B cell (primary cell): Measurements from ENCODE around the gene ATG7. TPM values are rescaled to one million over a fixed set of nuclear protein-coding genes. Genes with fewer than 3 reads are reported as not detected.

Experiments used
- ATAC-seq: fragments of 200-7000 bp; cut with Tn5 transposase; one replicate; pipeline ENCODE4 v1.10.0; 2021; ENCODE audit warnings: low read depth, mild to moderate bottlenecking, moderate number of reproducible peaks, moderate library complexity
- CTCF ChIA-PET: fragments of 350-600 bp; sonication (Branson Sonifier 250); formaldehyde crosslinking; loops from one replicate; lab custom pipeline; 2021; ENCODE audit warnings: antibody characterized with exemption, inconsistent platforms; lab: Charles Lee
- POLR2A ChIA-PET: fragments of 350-600 bp; sonication (Branson Sonifier 250); formaldehyde crosslinking; loops from one replicate; lab custom pipeline; 2021; ENCODE audit warnings: antibody characterized with exemption; lab: Charles Lee
- DNase-seq: peaks from one replicate; pipeline ENCODE4 v3.0.0; 2013
- H2AFZ ChIP-seq: 2 replicates; pipeline ENCODE4 v1.6.1; 2012; ENCODE audit warnings: mild to moderate bottlenecking, low read depth, low read length; ENCODE audit not compliant: insufficient read depth, poor library complexity, severe bottlenecking
- H3K27ac ChIP-seq, 2 donors: 1 replicate in 1 of 2; 2 replicates in 1 of 2; pipeline ENCODE4 v1.5.1; 2012 to 2013; ENCODE audit warnings: low read length in 2 of 2, mild to moderate bottlenecking in 2 of 2, moderate library complexity in 1 of 2
- H3K27me3 ChIP-seq, 4 experiments: fragments of 200-600 bp in 1 of 4; sonication (generic) in 1 of 4; replicated peaks in 1 of 4; 1 replicate in 2 of 4; 2 replicates in 2 of 4; pipeline versions ENCODE4 v1.6.1 to v1.7.0; 2013 to 2016; ENCODE audit warnings: low read length in 3 of 4, mild to moderate bottlenecking in 2 of 4, mixed read lengths in 1 of 4, moderate library complexity in 1 of 4; ENCODE audit not compliant: insufficient read depth in 4 of 4, control insufficient read depth in 3 of 4; ENCODE audit errors: control extremely low read depth in 1 of 4
- H3K36me3 ChIP-seq, 2 experiments: replicated peaks in 1 of 2; 1 replicate in 1 of 2; 2 replicates in 1 of 2; pipeline versions ENCODE4 v1.6.1 to v1.7.1; 2013; ENCODE audit warnings: low read length in 1 of 2; ENCODE audit not compliant: insufficient read depth in 2 of 2, control insufficient read depth in 1 of 2; ENCODE audit errors: control extremely low read depth in 1 of 2, extremely low read depth in 1 of 2
- H3K4me1 ChIP-seq, 2 donors: fragments of 200-600 bp in 1 of 2; sonication (generic) in 1 of 2; 1 replicate in 1 of 2; 2 replicates in 1 of 2; pipeline versions ENCODE4 v1.5.1 to v1.6.1; 2013 to 2017; ENCODE audit warnings: low read length in 2 of 2; ENCODE audit not compliant: control insufficient read depth in 2 of 2, insufficient read depth in 2 of 2
- H3K4me2 ChIP-seq: replicated peaks from 2 replicates; pipeline ENCODE3; 2012; ENCODE audit warnings: mild to moderate bottlenecking, low read depth, low read length; ENCODE audit not compliant: poor library complexity, severe bottlenecking
- H3K4me3 ChIP-seq, 5 experiments: fragments of 200-600 bp in 1 of 5; sonication (generic) in 1 of 5; 1 replicate in 3 of 5; 2 replicates in 2 of 5; pipeline versions ENCODE4 v1.5.1 to v1.7.0; 2011 to 2016; ENCODE audit warnings: low read length in 4 of 5, mild to moderate bottlenecking in 4 of 5, low read depth in 2 of 5, control low read depth in 1 of 5, moderate library complexity in 1 of 5; ENCODE audit not compliant: insufficient read depth in 1 of 5; ENCODE audit errors: control extremely low read depth in 1 of 5, extremely low read depth in 1 of 5
- H3K79me2 ChIP-seq: fragments of 200-600 bp; sonication (generic); one replicate; pipeline ENCODE4 v1.6.0; 2016; ENCODE audit warnings: low read length; ENCODE audit not compliant: control insufficient read depth, insufficient read depth
- H3K9ac ChIP-seq: fragments of 200-600 bp; sonication (generic); 2 replicates; pipeline ENCODE4 v1.6.1; 2017; ENCODE audit warnings: mild to moderate bottlenecking, low read length, moderate library complexity
- H3K9me3 ChIP-seq, 3 donors: one replicate each; pipeline versions ENCODE4 v1.6.1 to v1.7.1; 2013; ENCODE audit warnings: low read length in 2 of 3; ENCODE audit not compliant: control insufficient read depth in 2 of 3, insufficient read depth in 1 of 3; ENCODE audit errors: control extremely low read depth in 1 of 3
- H4K20me1 ChIP-seq: 2 replicates; pipeline ENCODE4 v1.6.0; 2012; ENCODE audit warnings: mild to moderate bottlenecking, low read length; ENCODE audit not compliant: insufficient read depth, control insufficient read depth, poor library complexity, severe bottlenecking
- H3K27ac Mint-ChIP-seq: one replicate; pipeline ENCODE4 v1.8.0; 2021; ENCODE audit warnings: mixed read lengths
- H3K27me3 Mint-ChIP-seq: one replicate; pipeline ENCODE4 v1.8.0; 2021; ENCODE audit warnings: mixed read lengths
- H3K4me1 Mint-ChIP-seq: one replicate; pipeline ENCODE4 v1.8.0; 2021; ENCODE audit warnings: mixed read lengths
- H3K4me3 Mint-ChIP-seq: one replicate; pipeline ENCODE4 v1.8.0; 2021; ENCODE audit warnings: mixed read lengths
- H3K9me3 Mint-ChIP-seq: one replicate; pipeline ENCODE4 v1.8.0; 2022; ENCODE audit warnings: mixed read lengths; ENCODE audit not compliant: insufficient read depth
- EZH2 ChIP-seq: IDR thresholded peaks from 2 replicates; pipeline ENCODE4 v1.6.1; 2012; ENCODE audit warnings: borderline replicate concordance, low read depth, mild to moderate bottlenecking, moderate library complexity, low read length; ENCODE audit not compliant: insufficient read depth, poor library complexity, severe bottlenecking
- WGBS: methylation state at CpG from one replicate; pipeline ENCODE4 v1.1.5; 2013; ENCODE audit warnings: missing lambda C conversion rate; ENCODE audit not compliant: insufficient coverage; 5-methylcytosine and 5-hydroxymethylcytosine counted together
- intact Hi-C: fragments of 100-400 bp; cut with micrococcal nuclease; formaldehyde crosslinking; loops from one replicate; pipeline ENCODE4 v1.10.0; 2022
- polyA plus RNA-seq: library from polyadenylated mRNA; depleted of rRNA; stranded (reverse); fragments of >200 nt; gene quantifications from 2 replicates; pipeline ENCODE4 v1.2.3, GENCODE V29; 2012
- total RNA-seq, 2 donors: library from RNA; stranded (reverse); fragments of 120-200 nt in 1 of 2; gene quantifications; 1 replicate in 1 of 2; 2 replicates in 1 of 2; pipeline versions ENCODE4 v1.2.3 to v1.2.4, GENCODE V29; 2013 to 2022
- TF ChIP-seq, protein P1 (sequence below): fragments of 200-600 bp; IDR thresholded peaks from one replicate; pipeline ENCODE4 v1.8.0; 2022; ENCODE audit warnings: antibody characterized with exemption, mild to moderate bottlenecking

ATG7 gene
- total and polyA plus RNA-seq, 2 donors (not counting 1 experiment from before 2014, with no cell fraction given) = 13.9 to 66.4 TPM

DNA sequence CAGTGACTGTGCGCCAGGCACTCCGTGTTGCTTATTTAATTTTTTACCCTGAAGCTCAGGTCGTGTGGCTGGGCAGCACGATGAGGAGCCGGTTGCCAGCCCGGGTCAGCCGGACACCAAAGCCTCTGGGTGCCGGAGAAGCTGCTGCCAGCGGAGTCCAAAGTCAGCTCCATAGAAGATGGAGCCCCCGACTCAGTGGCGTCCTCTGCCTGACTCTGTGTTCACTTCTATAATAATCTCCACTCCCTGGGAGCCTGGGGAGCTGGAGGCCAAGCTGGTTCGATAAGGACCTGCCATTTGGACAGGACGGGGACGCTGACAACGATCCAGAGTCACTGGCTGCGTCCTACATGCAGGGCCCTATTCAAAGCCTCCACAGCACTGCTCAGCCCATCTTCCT, 292.9 kb downstream of the ATG7 start:
- Histone ChIP-seq H3K4me3 (no peak overlapping the region), H3K9me3 (no peaks in the 10 kb centered on the region), H3K9ac (no peak overlapping the region), H3K79me2 (peaks cover 41% of the 10 kb centered on the region), H3K36me3 (peaks cover 0 to 47% of the 10 kb centered on the region in 2 experiments), H3K4me2 (no peak overlapping the region), H2AFZ (no peak overlapping the region), H3K4me1 (no peaks in the 10 kb centered on the region), H3K27ac (no peak overlapping the region), H4K20me1 (peaks cover 48% of the 10 kb centered on the region), H3K27me3 (no peaks in the 10 kb centered on the region)
- no peak overlapping the region for H3K4me3 Mint-ChIP-seq
- TF ChIP-seq EZH2 = no peak
- TF ChIP-seq, protein P1, sequence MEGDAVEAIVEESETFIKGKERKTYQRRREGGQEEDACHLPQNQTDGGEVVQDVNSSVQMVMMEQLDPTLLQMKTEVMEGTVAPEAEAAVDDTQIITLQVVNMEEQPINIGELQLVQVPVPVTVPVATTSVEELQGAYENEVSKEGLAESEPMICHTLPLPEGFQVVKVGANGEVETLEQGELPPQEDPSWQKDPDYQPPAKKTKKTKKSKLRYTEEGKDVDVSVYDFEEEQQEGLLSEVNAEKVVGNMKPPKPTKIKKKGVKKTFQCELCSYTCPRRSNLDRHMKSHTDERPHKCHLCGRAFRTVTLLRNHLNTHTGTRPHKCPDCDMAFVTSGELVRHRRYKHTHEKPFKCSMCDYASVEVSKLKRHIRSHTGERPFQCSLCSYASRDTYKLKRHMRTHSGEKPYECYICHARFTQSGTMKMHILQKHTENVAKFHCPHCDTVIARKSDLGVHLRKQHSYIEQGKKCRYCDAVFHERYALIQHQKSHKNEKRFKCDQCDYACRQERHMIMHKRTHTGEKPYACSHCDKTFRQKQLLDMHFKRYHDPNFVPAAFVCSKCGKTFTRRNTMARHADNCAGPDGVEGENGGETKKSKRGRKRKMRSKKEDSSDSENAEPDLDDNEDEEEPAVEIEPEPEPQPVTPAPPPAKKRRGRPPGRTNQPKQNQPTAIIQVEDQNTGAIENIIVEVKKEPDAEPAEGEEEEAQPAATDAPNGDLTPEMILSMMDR = no peak
- no peak overlapping the region for H3K27ac Mint-ChIP-seq
- H3K27me3 Mint-ChIP-seq = no peaks in the 10 kb centered on the region
- intact Hi-C loops = no loop called here
- ATAC-seq (no peak), DNase-seq (no peak)
- CTCF ChIA-PET = interaction anchor here (1.4 kb wide), 1 partner anchor 10 kb away, joined by 3 read pairs; no protein-coding TSS in a partner anchor
- H3K4me1 Mint-ChIP-seq = no peaks in the 10 kb centered on the region
- no peaks in the 10 kb centered on the region for H3K9me3 Mint-ChIP-seq
- WGBS = 96% methylated on average over 16 of the region's 16 CpGs
- POLR2A ChIA-PET = no interaction called here

DNA sequence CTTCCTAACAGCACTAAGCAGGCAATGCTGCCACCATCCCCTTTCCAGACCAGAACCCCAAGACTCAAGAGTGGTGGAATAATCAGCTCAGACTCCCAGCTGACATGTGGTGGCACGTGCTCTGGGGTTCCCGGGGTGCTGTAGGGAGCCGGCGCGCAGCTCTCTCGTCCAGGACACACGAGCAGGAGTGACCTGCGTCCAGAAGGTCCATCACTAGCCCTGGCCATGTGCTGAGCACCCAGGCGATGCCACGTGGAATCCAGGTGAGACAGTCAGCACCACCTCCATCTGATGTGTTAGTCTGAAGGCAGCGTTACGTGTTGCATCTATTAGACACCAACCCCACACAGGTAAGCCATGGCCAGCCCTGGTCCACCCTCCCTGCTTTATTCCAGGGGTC, 293.3 kb downstream of the ATG7 start:
- Histone ChIP-seq H4K20me1 (peaks cover 53% of the 10 kb centered on the region), H3K9ac (no peak overlapping the region), H3K9me3 (no peaks in the 10 kb centered on the region), H3K4me1 (no peaks in the 10 kb centered on the region), H3K4me3 (no peak overlapping the region), H3K4me2 (no peak overlapping the region), H2AFZ (no peak overlapping the region), H3K79me2 (peaks cover 45% of the 10 kb centered on the region), H3K27me3 (no peaks in the 10 kb centered on the region), H3K27ac (no peak overlapping the region), H3K36me3 (peaks cover 0 to 47% of the 10 kb centered on the region in 2 experiments)
- TF ChIP-seq, protein P1 = no peak
- TF ChIP-seq EZH2 = no peak
- H3K4me3 Mint-ChIP-seq = no peak overlapping the region
- ATAC-seq (no peak), DNase-seq (no peak)
- H3K27me3 Mint-ChIP-seq = no peaks in the 10 kb centered on the region
- over 99% methylated on average over 11 of the region's 12 CpGs for WGBS
- POLR2A ChIA-PET = no interaction called here
- H3K9me3 Mint-ChIP-seq = no peaks in the 10 kb centered on the region
- intact Hi-C loops = no loop called here
- H3K27ac Mint-ChIP-seq = no peak overlapping the region
- no peaks in the 10 kb centered on the region for H3K4me1 Mint-ChIP-seq
- CTCF ChIA-PET = interaction anchor here (1.4 kb wide), 1 partner anchor 10 kb away, joined by 3 read pairs; no protein-coding TSS in a partner anchor
